HepG2 (cell line): ENCODE measurements around the gene NAALAD2. TPM values are rescaled to one million over a fixed set of nuclear protein-coding genes. Genes with fewer than 3 reads are reported as not detected.

Experiments
- ATAC-seq: fragments of 200-7000 bp; cut with Tn5 transposase; 3 replicates; pipeline ENCODE4 v1.9.1; 2020; ENCODE audit warnings: mild to moderate bottlenecking, moderate library complexity
- BruUV-seq: library from RNA; stranded (reverse); fragments of 400-500 nt; replicated peaks from 2 replicates; lab custom pipeline; 2021; lab: Mats Ljungman, UMichigan
- CTCF ChIA-PET: fragments of 300-600 bp; formaldehyde crosslinking; extraction: SDS; loops from one replicate; lab custom pipeline; 2021; ENCODE audit warnings: low total read pairs, inconsistent platforms, low intra/inter-chr PET ratio; lab: Yijun Ruan, JAX
- POLR2A ChIA-PET: fragments of 350-600 bp; sonication (Branson Sonifier 250); formaldehyde crosslinking; loops from one replicate; lab custom pipeline; 2020; ENCODE audit warnings: antibody characterized with exemption, inconsistent platforms; lab: Yijun Ruan, JAX
- DNase-seq: peaks from one replicate; pipeline ENCODE4 v3.0.0-alpha.2; 2015; ENCODE audit warnings: low spot score
- FAIRE-seq: peaks from 3 replicates; lab custom pipeline; 2011; peaks lifted over from hg19 to GRCh38; lab: Jason Lieb, UNC
- H2AFZ ChIP-seq: one replicate; pipeline ENCODE4 v1.6.1; 2011; ENCODE audit warnings: low read length, inconsistent platforms
- H3K27ac ChIP-seq: fragments of 300-600 bp; 3 replicates; pipeline ENCODE4 v1.8.0; 2011; ENCODE audit warnings: mixed run types, mild to moderate bottlenecking, mixed read lengths, low read length, inconsistent platforms; ENCODE audit not compliant: insufficient read depth; ENCODE audit errors: extremely low read length
- H3K27me3 ChIP-seq, 2 experiments: fragments of 200-600 bp in 1 of 2; 2 replicates in 1 of 2; 3 replicates in 1 of 2; pipeline versions ENCODE4 v1.6.0 to v1.8.0; 2011; ENCODE audit warnings: low read length in 2 of 2, mild to moderate bottlenecking in 2 of 2, moderate library complexity in 2 of 2, inconsistent platforms in 1 of 2; ENCODE audit not compliant: insufficient read depth in 2 of 2, control insufficient read depth in 1 of 2
- H3K36me3 ChIP-seq, 2 experiments: fragments of 200-600 bp in 1 of 2; replicated peaks in 1 of 2; 2 replicates in 1 of 2; 3 replicates in 1 of 2; pipeline versions ENCODE4 v1.5.1 to v1.8.0; 2011; ENCODE audit warnings: low read length in 2 of 2, inconsistent platforms in 1 of 2; ENCODE audit not compliant: insufficient read depth in 2 of 2, control insufficient read depth in 1 of 2
- H3K4me1 ChIP-seq: 2 replicates; pipeline ENCODE4 v1.5.1; 2012; ENCODE audit warnings: low read length, inconsistent platforms; ENCODE audit not compliant: insufficient read depth
- H3K4me2 ChIP-seq: 2 replicates; pipeline ENCODE4 v1.6.0; 2011; ENCODE audit warnings: low read depth, low read length, inconsistent platforms
- H3K4me3 ChIP-seq, 3 experiments: fragments of 200-600 bp in 1 of 3; sonication (generic), shearing (Covaris generic) in 1 of 3; replicated peaks in 1 of 3; 2 replicates each; pipeline ENCODE4 v1.5.1; 2011 to 2016; ENCODE audit warnings: low read length in 3 of 3, inconsistent platforms in 2 of 3, low read depth in 2 of 3, mild to moderate bottlenecking in 2 of 3, control low read depth in 1 of 3, mixed read lengths in 1 of 3; ENCODE audit not compliant: insufficient read depth in 1 of 3
- H3K79me2 ChIP-seq: one replicate; pipeline ENCODE4 v1.6.1; 2011; ENCODE audit warnings: low read length, inconsistent platforms; ENCODE audit not compliant: insufficient read depth
- H3K9ac ChIP-seq: 2 replicates; pipeline ENCODE4 v1.6.0; 2011; ENCODE audit warnings: mild to moderate bottlenecking, low read depth, low read length, inconsistent platforms; ENCODE audit not compliant: insufficient read depth
- H3K9me3 ChIP-seq: 2 replicates; pipeline ENCODE4 v1.5.1; 2012; ENCODE audit warnings: mild to moderate bottlenecking, low read length
- H4K20me1 ChIP-seq: 2 replicates; pipeline ENCODE4 v1.6.0; 2011; ENCODE audit warnings: inconsistent platforms, mild to moderate bottlenecking, low read length, moderate library complexity; ENCODE audit not compliant: insufficient read depth
- MTF1 ChIP-seq: sonication (generic); formaldehyde crosslinking; IDR thresholded peaks from 2 replicates; pipeline ENCODE4 v1.5.0; 2020; ENCODE audit warnings: missing genetic modification reagents
- TOE1 ChIP-seq: sonication (generic); formaldehyde crosslinking; IDR thresholded peaks from 2 replicates; pipeline ENCODE4 v1.4.0; 2020; ENCODE audit warnings: mild to moderate bottlenecking, missing genetic modification reagents
- ZBTB14 ChIP-seq: sonication (generic); formaldehyde crosslinking; IDR thresholded peaks from 2 replicates; pipeline ENCODE4 v1.4.0; 2020; ENCODE audit warnings: missing genetic modification reagents
- WGBS: methylation state at CpG from one replicate; pipeline ENCODE4 v1.1.6; 2017; ENCODE audit warnings: low lambda C conversion rate; 5-methylcytosine and 5-hydroxymethylcytosine counted together
- in situ Hi-C: cut with HindIII; loops from 2 replicates; pipeline ENCODE4 v1.10.0; 2017; ENCODE audit warnings: low pct_unique_long_range_greater_than_20kb; ENCODE audit not compliant: extremely low pct_ligation_motif_present
- intact Hi-C: fragments of 100-400 bp; cut with micrococcal nuclease; formaldehyde crosslinking; loops from one replicate; pipeline ENCODE4 v1.10.0; 2022; ENCODE audit not compliant: unreplicated experiment
- polyA plus RNA-seq, 8 experiments: library from polyadenylated mRNA; depleted of rRNA in 3 of 8; stranded (reverse) in 7 of 8; unstranded in 1 of 8; fragments of >200 nt; fragmentation: Illumina TruSeq in 4 of 8; extraction: Trizol in 4 of 8; gene quantifications; 2 replicates each; pipeline versions ENCODE4 v1.2.1 to v1.2.3, GENCODE V29; 2011 to 2016; ENCODE audit warnings: low read depth in 4 of 8, missing spikeins in 1 of 8, mixed read lengths in 1 of 8; ENCODE audit not compliant: insufficient read depth in 1 of 8
- total RNA-seq, 5 experiments: library from RNA; depleted of rRNA; stranded (reverse); fragments of >200 nt; fragmentation: Illumina TruSeq; extraction: Trizol; gene quantifications; 2 replicates each; pipeline ENCODE4 v1.2.3, GENCODE V29; 2016; ENCODE audit warnings: low read depth in 1 of 5
- TF ChIP-seq, protein P1 (sequence below): IDR thresholded peaks from 2 replicates; pipeline ENCODE4 v1.6.1; 2016; ENCODE audit warnings: missing biosample characterization, missing genetic modification reagents, low read depth

The NAALAD2 gene
- total and polyA plus RNA-seq, 2 of the 13 experiments (the other 11 are each of a cell fraction or from before 2014, with no cell fraction given): 8.0 to 8.9 TPM

GRCh38 chr11:90192869-90193582 is 58.6 kb downstream of the NAALAD2 start:
- no TSS peak for BruUV-seq
- Histone ChIP-seq H3K9ac (no peak overlapping the region), H3K4me2 (no peak overlapping the region), H3K9me3 (no peaks in the 10 kb centered on the region), H3K4me1 (no peaks in the 10 kb centered on the region), H3K27ac (no peak overlapping the region), H3K36me3 (no peaks in the 10 kb centered on the region), H3K27me3 (no peaks in the 10 kb centered on the region), H4K20me1 (no peaks in the 10 kb centered on the region), H3K4me3 (no peak overlapping the region), H2AFZ (no peak overlapping the region), H3K79me2 (no peaks in the 10 kb centered on the region)
- FAIRE-seq (no peak), DNase-seq (no peak), ATAC-seq (no peak)
- intact Hi-C loops (no loop called here), in situ Hi-C loops (no loop called here)
- CTCF ChIA-PET: no interaction called here
- POLR2A ChIA-PET: no interaction called here
- 89% methylated on average over 4 of the region's 4 CpGs for WGBS
- no peak for TF ChIP-seq ZBTB14 (CRISPR knock-in tag)

- ATAC-seq: no peak
- no peak for FAIRE-seq
- no peaks in the 10 kb centered on the region for H4K20me1 ChIP-seq
- no peak overlapping the region for H3K4me3 ChIP-seq
- POLR2A ChIA-PET: no interaction called here
- intact Hi-C loops: no loop called here
- no peaks in the 10 kb centered on the region for H3K9me3 ChIP-seq
- TF ChIP-seq MTF1 (CRISPR knock-in tag): no peak
- TF ChIP-seq, protein P1, sequence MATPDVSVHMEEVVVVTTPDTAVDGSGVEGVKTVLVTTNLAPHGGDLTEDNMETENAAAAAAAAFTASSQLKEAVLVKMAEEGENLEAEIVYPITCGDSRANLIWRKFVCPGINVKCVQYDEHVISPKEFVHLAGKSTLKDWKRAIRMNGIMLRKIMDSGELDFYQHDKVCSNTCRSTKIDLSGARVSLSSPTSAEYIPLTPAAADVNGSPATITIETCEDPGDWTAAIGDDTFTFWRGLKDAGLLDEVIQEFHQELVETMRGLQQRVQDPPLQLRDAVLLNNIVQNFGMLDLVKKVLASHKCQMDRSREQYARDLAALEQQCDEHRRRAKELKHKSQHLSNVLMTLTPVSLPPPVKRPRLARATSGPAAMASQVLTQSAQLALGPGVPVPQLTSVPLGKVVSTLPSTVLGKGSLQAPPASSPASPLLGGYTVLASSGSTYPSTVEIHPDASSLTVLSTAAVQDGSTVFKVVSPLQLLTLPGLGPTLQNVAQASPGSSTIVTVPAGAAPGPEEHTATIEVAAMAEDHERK: no peak
- TF ChIP-seq TOE1 (CRISPR knock-in tag): no peak
- WGBS: 86% methylated on average over 1 of the region's 1 CpG
- in situ Hi-C loops: no loop called here
- no peaks in the 10 kb centered on the region for H3K79me2 ChIP-seq
- H3K27me3 ChIP-seq: no peaks in the 10 kb centered on the region
- no peak overlapping the region for H3K4me2 ChIP-seq
- no peaks in the 10 kb centered on the region for H3K4me1 ChIP-seq
- H3K9ac ChIP-seq: no peak overlapping the region
- H2AFZ ChIP-seq: no peak overlapping the region
- no TSS peak for BruUV-seq
- H3K36me3 ChIP-seq: peaks cover 0 to 1% of the 10 kb centered on the region in 2 experiments; a peak in 2 of 5 replicates
- no peak for DNase-seq
- no peak overlapping the region for H3K27ac ChIP-seq
- CTCF ChIA-PET: no interaction called here
These were observed 62.9 kb downstream of the NAALAD2 start for GRCh38 chr11:90197377-90197776.
